H1 (cell line): ENCODE data around the gene EML1. TPM values are rescaled to one million over a fixed set of nuclear protein-coding genes. Genes with fewer than 3 reads are reported as not detected.

Source experiments
- ASH2L ChIP-seq: fragments of 200-600, 300-600 bp; sonication (generic); IDR thresholded peaks from one replicate; pipeline ENCODE4 v1.7.1; 2017; ENCODE audit warnings: low read length
- CHD2 ChIP-seq: IDR thresholded peaks from 2 replicates; pipeline ENCODE4 v1.6.1; 2012; ENCODE audit warnings: low read length, improper control_type of control experiment
- FOSL1 ChIP-seq: IDR thresholded peaks from 2 replicates; pipeline ENCODE4 v1.6.1; 2011; ENCODE audit warnings: mild to moderate bottlenecking, low read depth, low read length, moderate library complexity; ENCODE audit not compliant: insufficient read depth
- GABPA ChIP-seq: IDR thresholded peaks from 2 replicates; pipeline ENCODE4 v1.6.1; 2011; ENCODE audit warnings: mild to moderate bottlenecking, low read length, moderate library complexity, borderline replicate concordance; ENCODE audit not compliant: insufficient read depth
- GTF2F1 ChIP-seq: IDR thresholded peaks from 2 replicates; pipeline ENCODE4 v1.6.1; 2012; ENCODE audit warnings: low read depth, low read length, improper control_type of control experiment, borderline replicate concordance
- KDM4A ChIP-seq: IDR thresholded peaks from one replicate; pipeline ENCODE4 v1.7.1; 2012; ENCODE audit warnings: low read depth, mild to moderate bottlenecking, moderate library complexity, low read length, inconsistent platforms; ENCODE audit not compliant: severe bottlenecking
- PHF8 ChIP-seq: fragments of 200-600 bp; sonication (generic); conservative IDR thresholded peaks from 2 replicates; pipeline ENCODE4 v1.7.1; 2012; ENCODE audit warnings: low read depth, mild to moderate bottlenecking, inconsistent platforms, low read length, moderate library complexity
- SIX5 ChIP-seq: IDR thresholded peaks from 2 replicates; pipeline ENCODE4 v1.6.1; 2011; ENCODE audit warnings: mild to moderate bottlenecking, low read depth, low read length
- SP1 ChIP-seq: IDR thresholded peaks from 2 replicates; pipeline ENCODE4 v1.6.1; 2011; ENCODE audit warnings: low read depth, low read length
- SP2 ChIP-seq: IDR thresholded peaks from 2 replicates; pipeline ENCODE4 v1.6.1; 2012; ENCODE audit warnings: mild to moderate bottlenecking, low read length, inconsistent platforms
- polyA plus RNA-seq, 7 experiments: library from polyadenylated mRNA; depleted of rRNA in 3 of 7; stranded (reverse) in 5 of 7; unstranded in 2 of 7; fragments of >200 nt in 5 of 7; fragments of 200-250 nt in 2 of 7; gene quantifications; 1 replicate in 5 of 7; 2 replicates in 1 of 7; 4 replicates in 1 of 7; pipeline versions ENCODE4 v1.2.1 to v1.2.3, GENCODE V29; 2011 to 2013; ENCODE audit warnings: missing spikeins in 2 of 7, mixed read lengths in 2 of 7
- total RNA-seq: library from RNA; stranded (reverse); fragmentation: NEBNext Ultra II Directional; extraction: Animal tissue kit (Norgen Biotek cat#: 25700); gene quantifications from 2 replicates; pipeline ENCODE4 v1.2.1, GENCODE V29; 2021
- TF ChIP-seq, protein P1 (sequence below): fragments of 300-600 bp; sonication (generic); IDR thresholded peaks from 2 replicates; pipeline ENCODE4 v1.7.1; 2012; ENCODE audit warnings: low read length, moderate library complexity, mild to moderate bottlenecking, inconsistent platforms; ENCODE audit not compliant: insufficient replicate concordance

Gene EML1
- total and polyA plus RNA-seq, 2 of the 8 experiments (the other 6 are each of a cell fraction or from before 2014, with no cell fraction given) = 11.1 to 24.7 TPM

DNA sequence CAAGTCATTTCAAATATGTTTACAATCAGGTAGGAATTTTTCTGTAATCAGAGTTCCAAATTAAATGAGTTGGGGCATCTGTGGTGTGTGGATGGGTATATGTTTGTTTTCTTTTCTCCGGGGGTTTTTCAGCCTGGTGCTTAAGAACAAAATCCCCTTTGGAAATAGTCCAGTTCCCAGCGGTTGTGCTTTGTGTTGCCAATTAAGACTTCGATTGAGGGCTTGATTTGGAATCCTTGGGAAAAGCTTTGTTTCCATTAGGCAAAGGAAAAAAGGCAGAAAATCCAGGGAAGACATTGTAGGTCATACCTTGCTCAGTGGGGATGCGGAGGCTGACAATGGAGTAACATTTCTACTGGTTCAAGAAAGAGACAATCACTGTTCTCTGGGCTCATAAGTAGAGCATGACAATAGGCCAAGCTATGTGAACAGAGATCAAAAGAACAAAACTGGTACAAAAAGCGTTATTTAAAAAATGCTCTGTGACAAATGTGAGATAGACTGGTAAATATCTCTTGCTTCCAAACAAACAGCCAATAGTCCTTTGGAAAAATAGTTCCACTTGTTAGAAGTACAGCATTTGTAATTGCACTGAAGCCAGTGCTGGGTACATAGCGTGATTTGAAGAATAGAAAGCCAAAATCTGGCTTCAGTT, 79.7 kb downstream of the EML1 start (continued):
- TF ChIP-seq, protein P1, sequence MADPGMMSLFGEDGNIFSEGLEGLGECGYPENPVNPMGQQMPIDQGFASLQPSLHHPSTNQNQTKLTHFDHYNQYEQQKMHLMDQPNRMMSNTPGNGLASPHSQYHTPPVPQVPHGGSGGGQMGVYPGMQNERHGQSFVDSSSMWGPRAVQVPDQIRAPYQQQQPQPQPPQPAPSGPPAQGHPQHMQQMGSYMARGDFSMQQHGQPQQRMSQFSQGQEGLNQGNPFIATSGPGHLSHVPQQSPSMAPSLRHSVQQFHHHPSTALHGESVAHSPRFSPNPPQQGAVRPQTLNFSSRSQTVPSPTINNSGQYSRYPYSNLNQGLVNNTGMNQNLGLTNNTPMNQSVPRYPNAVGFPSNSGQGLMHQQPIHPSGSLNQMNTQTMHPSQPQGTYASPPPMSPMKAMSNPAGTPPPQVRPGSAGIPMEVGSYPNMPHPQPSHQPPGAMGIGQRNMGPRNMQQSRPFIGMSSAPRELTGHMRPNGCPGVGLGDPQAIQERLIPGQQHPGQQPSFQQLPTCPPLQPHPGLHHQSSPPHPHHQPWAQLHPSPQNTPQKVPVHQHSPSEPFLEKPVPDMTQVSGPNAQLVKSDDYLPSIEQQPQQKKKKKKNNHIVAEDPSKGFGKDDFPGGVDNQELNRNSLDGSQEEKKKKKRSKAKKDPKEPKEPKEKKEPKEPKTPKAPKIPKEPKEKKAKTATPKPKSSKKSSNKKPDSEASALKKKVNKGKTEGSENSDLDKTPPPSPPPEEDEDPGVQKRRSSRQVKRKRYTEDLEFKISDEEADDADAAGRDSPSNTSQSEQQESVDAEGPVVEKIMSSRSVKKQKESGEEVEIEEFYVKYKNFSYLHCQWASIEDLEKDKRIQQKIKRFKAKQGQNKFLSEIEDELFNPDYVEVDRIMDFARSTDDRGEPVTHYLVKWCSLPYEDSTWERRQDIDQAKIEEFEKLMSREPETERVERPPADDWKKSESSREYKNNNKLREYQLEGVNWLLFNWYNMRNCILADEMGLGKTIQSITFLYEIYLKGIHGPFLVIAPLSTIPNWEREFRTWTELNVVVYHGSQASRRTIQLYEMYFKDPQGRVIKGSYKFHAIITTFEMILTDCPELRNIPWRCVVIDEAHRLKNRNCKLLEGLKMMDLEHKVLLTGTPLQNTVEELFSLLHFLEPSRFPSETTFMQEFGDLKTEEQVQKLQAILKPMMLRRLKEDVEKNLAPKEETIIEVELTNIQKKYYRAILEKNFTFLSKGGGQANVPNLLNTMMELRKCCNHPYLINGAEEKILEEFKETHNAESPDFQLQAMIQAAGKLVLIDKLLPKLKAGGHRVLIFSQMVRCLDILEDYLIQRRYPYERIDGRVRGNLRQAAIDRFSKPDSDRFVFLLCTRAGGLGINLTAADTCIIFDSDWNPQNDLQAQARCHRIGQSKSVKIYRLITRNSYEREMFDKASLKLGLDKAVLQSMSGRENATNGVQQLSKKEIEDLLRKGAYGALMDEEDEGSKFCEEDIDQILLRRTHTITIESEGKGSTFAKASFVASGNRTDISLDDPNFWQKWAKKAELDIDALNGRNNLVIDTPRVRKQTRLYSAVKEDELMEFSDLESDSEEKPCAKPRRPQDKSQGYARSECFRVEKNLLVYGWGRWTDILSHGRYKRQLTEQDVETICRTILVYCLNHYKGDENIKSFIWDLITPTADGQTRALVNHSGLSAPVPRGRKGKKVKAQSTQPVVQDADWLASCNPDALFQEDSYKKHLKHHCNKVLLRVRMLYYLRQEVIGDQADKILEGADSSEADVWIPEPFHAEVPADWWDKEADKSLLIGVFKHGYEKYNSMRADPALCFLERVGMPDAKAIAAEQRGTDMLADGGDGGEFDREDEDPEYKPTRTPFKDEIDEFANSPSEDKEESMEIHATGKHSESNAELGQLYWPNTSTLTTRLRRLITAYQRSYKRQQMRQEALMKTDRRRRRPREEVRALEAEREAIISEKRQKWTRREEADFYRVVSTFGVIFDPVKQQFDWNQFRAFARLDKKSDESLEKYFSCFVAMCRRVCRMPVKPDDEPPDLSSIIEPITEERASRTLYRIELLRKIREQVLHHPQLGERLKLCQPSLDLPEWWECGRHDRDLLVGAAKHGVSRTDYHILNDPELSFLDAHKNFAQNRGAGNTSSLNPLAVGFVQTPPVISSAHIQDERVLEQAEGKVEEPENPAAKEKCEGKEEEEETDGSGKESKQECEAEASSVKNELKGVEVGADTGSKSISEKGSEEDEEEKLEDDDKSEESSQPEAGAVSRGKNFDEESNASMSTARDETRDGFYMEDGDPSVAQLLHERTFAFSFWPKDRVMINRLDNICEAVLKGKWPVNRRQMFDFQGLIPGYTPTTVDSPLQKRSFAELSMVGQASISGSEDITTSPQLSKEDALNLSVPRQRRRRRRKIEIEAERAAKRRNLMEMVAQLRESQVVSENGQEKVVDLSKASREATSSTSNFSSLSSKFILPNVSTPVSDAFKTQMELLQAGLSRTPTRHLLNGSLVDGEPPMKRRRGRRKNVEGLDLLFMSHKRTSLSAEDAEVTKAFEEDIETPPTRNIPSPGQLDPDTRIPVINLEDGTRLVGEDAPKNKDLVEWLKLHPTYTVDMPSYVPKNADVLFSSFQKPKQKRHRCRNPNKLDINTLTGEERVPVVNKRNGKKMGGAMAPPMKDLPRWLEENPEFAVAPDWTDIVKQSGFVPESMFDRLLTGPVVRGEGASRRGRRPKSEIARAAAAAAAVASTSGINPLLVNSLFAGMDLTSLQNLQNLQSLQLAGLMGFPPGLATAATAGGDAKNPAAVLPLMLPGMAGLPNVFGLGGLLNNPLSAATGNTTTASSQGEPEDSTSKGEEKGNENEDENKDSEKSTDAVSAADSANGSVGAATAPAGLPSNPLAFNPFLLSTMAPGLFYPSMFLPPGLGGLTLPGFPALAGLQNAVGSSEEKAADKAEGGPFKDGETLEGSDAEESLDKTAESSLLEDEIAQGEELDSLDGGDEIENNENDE = peak; percentile 63
- TF ChIP-seq FOSL1 (no peak), SP1 (no peak; the same call in none of the 2 replicates), ASH2L (no peak), CHD2 (no peak), SIX5 (no peak), KDM4A (no peak), PHF8 (no peak), GABPA (no peak), GTF2F1 (no peak), SP2 (no peak)
